HEK293 (cell line): Measurements from ENCODE around the gene PLPPR1.

Experiments used
- CTCF ChIP-seq: fragments of 450-650 bp; formaldehyde crosslinking; IDR thresholded peaks from 2 replicates; pipeline ENCODE4 v1.5.1; 2016; ENCODE audit warnings: missing biosample characterization, missing genetic modification characterization
- PRDM1 ChIP-seq: fragments of 450-650 bp; formaldehyde crosslinking; IDR thresholded peaks from 2 replicates; pipeline ENCODE4; 2016; ENCODE audit warnings: missing biosample characterization, missing genetic modification characterization
- PRDM4 ChIP-seq: fragments of 450-650 bp; formaldehyde crosslinking; IDR thresholded peaks from 2 replicates; pipeline ENCODE4 v1.5.1; 2017; ENCODE audit warnings: missing biosample characterization, missing genetic modification characterization
- RBAK ChIP-seq: fragments of 450-650 bp; formaldehyde crosslinking; IDR thresholded peaks from 2 replicates; pipeline ENCODE4 v1.5.1; 2016; ENCODE audit warnings: missing biosample characterization, missing genetic modification characterization
- REST ChIP-seq: fragments of 450-650 bp; formaldehyde crosslinking; IDR thresholded peaks from 2 replicates; pipeline ENCODE4 v1.5.1; 2016; ENCODE audit warnings: missing biosample characterization, missing genetic modification characterization
- ZBTB1 ChIP-seq: fragments of 450-650 bp; formaldehyde crosslinking; IDR thresholded peaks from 2 replicates; pipeline ENCODE4 v1.5.1; 2016; ENCODE audit warnings: missing biosample characterization, missing genetic modification characterization
- ZFP37 ChIP-seq: fragments of 450-650 bp; formaldehyde crosslinking; IDR thresholded peaks from 2 replicates; pipeline ENCODE4 v1.5.1; 2016; ENCODE audit warnings: missing biosample characterization, missing genetic modification characterization
- ZNF366 ChIP-seq: fragments of 450-650 bp; formaldehyde crosslinking; conservative IDR thresholded peaks from 2 replicates; pipeline ENCODE4 v1.5.1; 2016; ENCODE audit warnings: missing biosample characterization, missing genetic modification characterization
- ZNF473 ChIP-seq: fragments of 450-650 bp; formaldehyde crosslinking; IDR thresholded peaks from 2 replicates; pipeline ENCODE4 v1.5.1; 2017; ENCODE audit warnings: missing biosample characterization, missing genetic modification characterization
- ZNF830 ChIP-seq: fragments of 450-650 bp; IDR thresholded peaks from 2 replicates; pipeline ENCODE4 v1.5.0; 2018; ENCODE audit warnings: missing biosample characterization, missing genetic modification characterization, low read depth, mild to moderate bottlenecking, moderate library complexity

DNA sequence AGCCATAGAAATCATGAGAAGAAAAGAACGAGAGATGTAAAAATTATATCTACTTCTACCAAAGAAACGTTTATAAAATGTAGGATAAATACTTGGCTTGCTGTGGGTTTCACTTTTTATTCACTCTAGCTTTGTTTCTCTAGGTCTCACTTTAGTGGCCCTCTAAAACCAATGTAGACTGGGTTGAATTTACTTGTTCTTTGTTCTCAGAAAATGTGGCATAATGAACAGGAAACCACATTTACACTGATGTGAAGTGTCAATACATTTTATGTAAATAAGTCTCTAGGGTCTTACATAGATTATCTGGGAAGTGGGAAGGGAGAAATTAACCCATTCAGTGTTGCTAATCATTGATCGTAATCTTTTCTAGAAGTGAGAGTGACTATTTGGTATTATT is 58.9 kb downstream of the PLPPR1 start:
- TF ChIP-seq CTCF: no peak
- TF ChIP-seq RBAK (tag by site-specific recombination): no peak
- TF ChIP-seq PRDM1 (tag by site-specific recombination): no peak
- no peak for TF ChIP-seq ZFP37 (tag by site-specific recombination)
- no peak for TF ChIP-seq ZBTB1 (tag by site-specific recombination)
- TF ChIP-seq ZNF473 (tag by site-specific recombination): no peak
- no peak for TF ChIP-seq ZNF366 (tag by site-specific recombination)
- no peak for TF ChIP-seq PRDM4
- TF ChIP-seq REST: no peak
- no peak for TF ChIP-seq ZNF830 (tag by site-specific recombination)
